Caco-2 (cell line): ENCODE data around the gene CELF5. TPM values are rescaled to one million over a fixed set of nuclear protein-coding genes. Genes with fewer than 3 reads are reported as not detected.
"Not testable (repeated sequence)": the region's sequence is repeated elsewhere in the genome, so short reads cannot be mapped to it uniquely, and the experiment has no call there.

Source experiments
- BruUV-seq: library from RNA; stranded (reverse); fragments of 400-500 nt; replicated peaks from 2 replicates; lab custom pipeline; 2021; lab: Mats Ljungman, UMichigan
- CTCF ChIA-PET: fragments of 300-600 bp; sonication (Branson Sonifier 250); formaldehyde crosslinking; loops from one replicate; lab custom pipeline; 2022; ENCODE audit warnings: antibody characterized with exemption; lab: Charles Lee
- POLR2A ChIA-PET: fragments of 300-600 bp; sonication (Branson Sonifier 250); formaldehyde crosslinking; loops from one replicate; lab custom pipeline; 2022; ENCODE audit warnings: antibody characterized with exemption; lab: Charles Lee
- DNase-seq, 2 experiments: peaks; one replicate each; pipeline versions ENCODE4 v3.0.0 to v3.0.0-alpha.2; 2020 to 2022
- H3K27me3 ChIP-seq: replicated peaks from 2 replicates; pipeline ENCODE4 v1.6.0; 2011; ENCODE audit warnings: low read length; ENCODE audit not compliant: control insufficient read depth, insufficient read depth
- H3K36me3 ChIP-seq: 2 replicates; pipeline ENCODE4 v1.5.1; 2011; ENCODE audit warnings: low read length; ENCODE audit not compliant: control insufficient read depth, insufficient read depth
- H3K4me1 ChIP-seq: fragments of 250-450 bp; sonication (Bioruptor Pico); 2 replicates; pipeline ENCODE4 v1.5.1; 2020; ENCODE audit warnings: mild to moderate bottlenecking
- H3K4me3 ChIP-seq: 2 replicates; pipeline ENCODE4 v1.5.1; 2011; ENCODE audit warnings: low read depth, mild to moderate bottlenecking, control low read depth, low read length
- H3K9me3 ChIP-seq: fragments of 250-450 bp; sonication (Bioruptor Pico); 2 replicates; pipeline ENCODE4 v1.5.1; 2020; ENCODE audit warnings: mild to moderate bottlenecking, moderate library complexity
- H3K27ac Mint-ChIP-seq: one replicate; pipeline ENCODE4 v1.8.0; 2022; ENCODE audit warnings: mixed read lengths; ENCODE audit not compliant: unreplicated experiment
- H3K27me3 Mint-ChIP-seq: one replicate; pipeline ENCODE4 v1.8.0; 2022; ENCODE audit warnings: mixed read lengths; ENCODE audit not compliant: insufficient read depth, unreplicated experiment
- H3K36me3 Mint-ChIP-seq: one replicate; pipeline ENCODE4 v1.8.0; 2022; ENCODE audit warnings: mild to moderate bottlenecking, mixed read lengths; ENCODE audit not compliant: insufficient read depth, unreplicated experiment
- H3K4me1 Mint-ChIP-seq: one replicate; pipeline ENCODE4 v1.8.0; 2022; ENCODE audit warnings: low read depth, mixed read lengths; ENCODE audit not compliant: unreplicated experiment
- H3K4me3 Mint-ChIP-seq: one replicate; pipeline ENCODE4 v1.8.0; 2022; ENCODE audit warnings: mild to moderate bottlenecking, moderate library complexity, mixed read lengths; ENCODE audit not compliant: unreplicated experiment
- H3K9me3 Mint-ChIP-seq: one replicate; pipeline ENCODE4 v1.8.0; 2022; ENCODE audit warnings: mixed read lengths; ENCODE audit not compliant: unreplicated experiment
- CTCF ChIP-seq, 2 experiments: fragments of 200-600 bp in 1 of 2; IDR thresholded peaks; 1 replicate in 1 of 2; 2 replicates in 1 of 2; pipeline versions ENCODE4 v1.5.1 to v1.8.0; 2011 to 2022; ENCODE audit warnings: antibody characterized with exemption in 1 of 2, control low read depth in 1 of 2, inconsistent platforms in 1 of 2, low read depth in 1 of 2, low read length in 1 of 2, mild to moderate bottlenecking in 1 of 2, moderate library complexity in 1 of 2; ENCODE audit not compliant: insufficient read depth in 1 of 2, severe bottlenecking in 1 of 2, unreplicated experiment in 1 of 2
- intact Hi-C: fragments of 100-400 bp; cut with micrococcal nuclease; formaldehyde crosslinking; loops from one replicate; pipeline ENCODE4 v1.10.0; 2022; ENCODE audit not compliant: unreplicated experiment
- total RNA-seq: library from RNA; stranded (reverse); gene quantifications from 2 replicates; pipeline ENCODE4 v1.2.3, GENCODE V29; 2022

Gene CELF5
- total RNA-seq, 1 experiment from 2014 or later = 0.07 TPM

GRCh38 chr19:3338541-3339181 lies 114.2 kb downstream of the CELF5 start:
- Mint-ChIP-seq H3K27ac (no peak overlapping the region), H3K9me3 (no peaks in the 10 kb centered on the region), H3K4me3 (no peak overlapping the region), H3K4me1 (no peaks in the 10 kb centered on the region), H3K36me3 (no peaks in the 10 kb centered on the region), H3K27me3 (peaks cover 4% of the 10 kb centered on the region)
- Histone ChIP-seq H3K36me3 (no peaks in the 10 kb centered on the region), H3K27me3 (no peaks in the 10 kb centered on the region), H3K4me3 (no peak overlapping the region), H3K9me3 (no peaks in the 10 kb centered on the region), H3K4me1 (no peaks in the 10 kb centered on the region)
- ChIA-PET POLR2A (interaction anchor here (0.6 to 0.7 kb wide), 2 partner anchors 97 to 555 kb away, joined by 3 read pairs; no protein-coding TSS in a partner anchor), CTCF (interaction anchor here (0.7 kb wide), 1 partner anchor 82 kb away, joined by 4 read pairs; no protein-coding TSS in a partner anchor)
- DNase-seq = no peak
- no peak for TF ChIP-seq CTCF (IDR thresholded peaks at IDR 0.05; ENCODE audit: insufficient read depth in 1 of 2, low read depth in 1 of 2, low read length in 1 of 2, severe bottlenecking in 1 of 2, unreplicated experiment in 1 of 2)
- no TSS peak for BruUV-seq
- intact Hi-C loops = no loop called here

GRCh38 chr19:3340340-3340739 lies 115.9 kb downstream of the CELF5 start:
- Histone ChIP-seq H3K36me3 (no peaks in the 10 kb centered on the region), H3K27me3 (no peaks in the 10 kb centered on the region), H3K9me3 (no peaks in the 10 kb centered on the region), H3K4me3 (no peak overlapping the region), H3K4me1 (no peaks in the 10 kb centered on the region)
- Mint-ChIP-seq H3K4me1 (no peaks in the 10 kb centered on the region), H3K9me3 (no peaks in the 10 kb centered on the region), H3K4me3 (no peak overlapping the region), H3K27me3 (no peaks in the 10 kb centered on the region), H3K27ac (no peak overlapping the region), H3K36me3 (no peaks in the 10 kb centered on the region)
- POLR2A ChIA-PET = interaction anchor here (0.7 kb wide), 1 partner anchor 397 kb away, joined by 3 read pairs; no protein-coding TSS in a partner anchor
- no peak for TF ChIP-seq CTCF (IDR thresholded peaks at IDR 0.05; ENCODE audit: insufficient read depth in 1 of 2, low read depth in 1 of 2, low read length in 1 of 2, severe bottlenecking in 1 of 2, unreplicated experiment in 1 of 2)
- CTCF ChIA-PET = interaction anchor here (0.7 kb wide), 1 partner anchor 71 kb away, joined by 3 read pairs; no protein-coding TSS in a partner anchor
- DNase-seq = no peak
- no TSS peak for BruUV-seq
- intact Hi-C loops = no loop called here

- Mint-ChIP-seq H3K27me3 (no peaks in the 10 kb centered on the region), H3K4me3 (no peak overlapping the region), H3K27ac (no peak overlapping the region), H3K36me3 (peaks cover 5% of the 10 kb centered on the region), H3K4me1 (no peaks in the 10 kb centered on the region), H3K9me3 (no peaks in the 10 kb centered on the region)
- no peaks in the 10 kb centered on the region for H3K36me3 ChIP-seq
- no peaks in the 10 kb centered on the region for H3K4me1 ChIP-seq
- ChIA-PET CTCF (no interaction called here), POLR2A (no interaction called here)
- no TSS peak for BruUV-seq
- TF ChIP-seq CTCF (IDR thresholded peaks at IDR 0.05; ENCODE audit: insufficient read depth in 1 of 2, low read depth in 1 of 2, low read length in 1 of 2, severe bottlenecking in 1 of 2, unreplicated experiment in 1 of 2) = no peak
- no peaks in the 10 kb centered on the region for H3K27me3 ChIP-seq
- no peak for DNase-seq
- H3K9me3 ChIP-seq = no peaks in the 10 kb centered on the region
- H3K4me3 ChIP-seq = no peak overlapping the region
- intact Hi-C loops = no loop called here
These were observed 117.8 kb downstream of the CELF5 start for GRCh38 chr19:3342246-3342645.

GRCh38 chr19:3342962-3343361 lies 118.5 kb downstream of the CELF5 start:
- intact Hi-C loops, H3K27me3 ChIP-seq, H3K27ac Mint-ChIP-seq, BruUV-seq, H3K9me3 Mint-ChIP-seq, H3K36me3 ChIP-seq, H3K4me3 ChIP-seq, H3K9me3 ChIP-seq, H3K4me1 ChIP-seq, H3K4me1 Mint-ChIP-seq, H3K27me3 Mint-ChIP-seq, H3K36me3 Mint-ChIP-seq, DNase-seq, H3K4me3 Mint-ChIP-seq, POLR2A ChIA-PET: not testable (repeated sequence)
- CTCF ChIA-PET = interaction anchor here (0.8 kb wide), 1 partner anchor 142 kb away, joined by 3 read pairs; no protein-coding TSS in a partner anchor
